HEK293 (cell line): ENCODE data around the gene MCAT.

Experiments used
- CTCF ChIA-PET: fragments of 350-600 bp; formaldehyde crosslinking; extraction: SDS; loops from one replicate; lab custom pipeline; 2021; ENCODE audit warnings: antibody characterized with exemption; lab: Yijun Ruan, JAX
- POLR2A ChIA-PET: fragments of 300-600 bp; formaldehyde crosslinking; extraction: SDS; loops from one replicate; lab custom pipeline; 2020; ENCODE audit warnings: antibody characterized with exemption, inconsistent platforms; lab: Yijun Ruan, JAX
- H3K27ac ChIP-seq: fragments of 200-500 bp; sonication (Bioruptor generic); 2 replicates; pipeline ENCODE4 v1.5.1; 2014; ENCODE audit warnings: low read depth, low read length, control low read depth, inconsistent platforms; ENCODE audit errors: extremely low read depth
- H3K36me3 ChIP-seq, 2 experiments: fragments of 200-500 bp in 1 of 2; sonication (Bioruptor generic) in 1 of 2; 1 replicate in 1 of 2; 2 replicates in 1 of 2; pipeline ENCODE4 v1.5.1; 2014 to 2017; ENCODE audit warnings: inconsistent platforms in 2 of 2, low read length in 2 of 2; ENCODE audit not compliant: control insufficient read depth in 2 of 2, insufficient read depth in 1 of 2
- H3K4me1 ChIP-seq: fragments of 200-500 bp; sonication (Bioruptor generic); 2 replicates; pipeline ENCODE4 v1.5.1; 2014; ENCODE audit warnings: mild to moderate bottlenecking, low read length, inconsistent platforms; ENCODE audit not compliant: control insufficient read depth, insufficient read depth
- H3K4me3 ChIP-seq: 2 replicates; pipeline ENCODE4 v1.5.1; 2011; ENCODE audit warnings: low read depth, mild to moderate bottlenecking, control low read depth, low read length, moderate library complexity
- H3K9me3 ChIP-seq: fragments of 200-500 bp; sonication (Bioruptor generic); 2 replicates; pipeline ENCODE4 v1.5.1; 2014; ENCODE audit warnings: low read depth, low read length, inconsistent platforms; ENCODE audit not compliant: control insufficient read depth, insufficient read depth
- GLIS1 ChIP-seq: fragments of 450-650 bp; formaldehyde crosslinking; IDR thresholded peaks from 2 replicates; pipeline ENCODE4 v1.5.1; 2016; ENCODE audit warnings: missing biosample characterization, missing genetic modification characterization
- IKZF3 ChIP-seq: fragments of 450-650 bp; IDR thresholded peaks from 2 replicates; pipeline ENCODE4 v1.5.0; 2018; ENCODE audit warnings: missing biosample characterization, mild to moderate bottlenecking, missing genetic modification characterization, moderate library complexity
- MYNN ChIP-seq: fragments of 450-650 bp; formaldehyde crosslinking; IDR thresholded peaks from 2 replicates; pipeline ENCODE4 v1.5.1; 2016; ENCODE audit warnings: missing biosample characterization, missing genetic modification characterization, borderline replicate concordance
- OVOL3 ChIP-seq: fragments of 450-650 bp; formaldehyde crosslinking; IDR thresholded peaks from 2 replicates; pipeline ENCODE4 v1.5.1; 2016; ENCODE audit warnings: missing biosample characterization, missing genetic modification characterization
- SCRT1 ChIP-seq: fragments of 450-650 bp; formaldehyde crosslinking; IDR thresholded peaks from 2 replicates; pipeline ENCODE4 v1.5.1; 2016; ENCODE audit warnings: missing biosample characterization, missing genetic modification characterization, borderline replicate concordance
- ZFP41 ChIP-seq: fragments of 450-650 bp; formaldehyde crosslinking; IDR thresholded peaks from 2 replicates; pipeline ENCODE4 v1.5.1; 2016; ENCODE audit warnings: missing biosample characterization, missing genetic modification characterization, borderline replicate concordance
- ZIC2 ChIP-seq: fragments of 450-650 bp; formaldehyde crosslinking; IDR thresholded peaks from 2 replicates; pipeline ENCODE4 v1.5.1; 2016; ENCODE audit warnings: missing biosample characterization, missing genetic modification characterization
- ZNF121 ChIP-seq: fragments of 450-650 bp; formaldehyde crosslinking; IDR thresholded peaks from 2 replicates; pipeline ENCODE4 v1.5.1; 2016; ENCODE audit warnings: missing biosample characterization, missing genetic modification characterization
- ZNF155 ChIP-seq: fragments of 450-650 bp; formaldehyde crosslinking; IDR thresholded peaks from 2 replicates; pipeline ENCODE4 v1.5.1; 2016; ENCODE audit warnings: missing biosample characterization, missing genetic modification characterization
- ZNF16 ChIP-seq: fragments of 450-650 bp; formaldehyde crosslinking; IDR thresholded peaks from 2 replicates; pipeline ENCODE4 v1.5.1; 2016; ENCODE audit warnings: low read depth, missing biosample characterization, missing genetic modification characterization
- ZNF211 ChIP-seq: fragments of 450-650 bp; formaldehyde crosslinking; IDR thresholded peaks from 2 replicates; pipeline ENCODE4 v1.5.1; 2016; ENCODE audit warnings: low read depth, missing biosample characterization, missing genetic modification characterization
- ZNF221 ChIP-seq: fragments of 450-650 bp; formaldehyde crosslinking; IDR thresholded peaks from 2 replicates; pipeline ENCODE4 v1.5.1; 2017; ENCODE audit warnings: missing biosample characterization, missing genetic modification characterization, borderline replicate concordance
- ZNF223 ChIP-seq: fragments of 450-650 bp; formaldehyde crosslinking; IDR thresholded peaks from 2 replicates; pipeline ENCODE4 v1.5.1; 2016; ENCODE audit warnings: missing biosample characterization, missing genetic modification characterization
- ZNF23 ChIP-seq: fragments of 450-650 bp; formaldehyde crosslinking; IDR thresholded peaks from 2 replicates; pipeline ENCODE4 v1.5.1; 2016; ENCODE audit warnings: missing biosample characterization, missing genetic modification characterization, borderline replicate concordance
- ZNF274 ChIP-seq, 2 experiments: fragments of 200-500 bp in 1 of 2; fragments of 450-650 bp in 1 of 2; sonication (Bioruptor generic) in 1 of 2; formaldehyde crosslinking in 1 of 2; IDR thresholded peaks; 2 replicates each; pipeline versions ENCODE4 v1.5.1 to v1.6.1; 2014 to 2016; ENCODE audit warnings: borderline replicate concordance in 1 of 2, inconsistent platforms in 1 of 2, low read length in 1 of 2, missing biosample characterization in 1 of 2, missing genetic modification characterization in 1 of 2
- ZNF423 ChIP-seq: fragments of 450-650 bp; formaldehyde crosslinking; IDR thresholded peaks from 2 replicates; pipeline ENCODE4 v1.5.1; 2016; ENCODE audit warnings: missing biosample characterization, missing genetic modification characterization
- ZNF473 ChIP-seq: fragments of 450-650 bp; formaldehyde crosslinking; IDR thresholded peaks from 2 replicates; pipeline ENCODE4 v1.5.1; 2017; ENCODE audit warnings: missing biosample characterization, missing genetic modification characterization
- ZNF48 ChIP-seq: fragments of 450-650 bp; formaldehyde crosslinking; IDR thresholded peaks from 2 replicates; pipeline ENCODE4 v1.5.1; 2016; ENCODE audit warnings: missing biosample characterization, missing genetic modification characterization
- ZNF585B ChIP-seq: fragments of 450-650 bp; formaldehyde crosslinking; IDR thresholded peaks from 2 replicates; pipeline ENCODE4 v1.5.1; 2016; ENCODE audit warnings: missing biosample characterization, missing genetic modification characterization
- ZNF768 ChIP-seq: fragments of 450-650 bp; formaldehyde crosslinking; IDR thresholded peaks from 2 replicates; pipeline ENCODE4 v1.5.1; 2018; ENCODE audit warnings: missing biosample characterization, mild to moderate bottlenecking, missing genetic modification characterization
- ZNF837 ChIP-seq: fragments of 450-650 bp; formaldehyde crosslinking; IDR thresholded peaks from 2 replicates; pipeline ENCODE4 v1.5.1; 2016; ENCODE audit warnings: missing biosample characterization, missing genetic modification characterization
- TF ChIP-seq, protein P1 (sequence below): fragments of 450-650 bp; formaldehyde crosslinking; IDR thresholded peaks from 2 replicates; pipeline ENCODE4 v1.5.1; 2016; ENCODE audit warnings: missing biosample characterization, missing genetic modification characterization, borderline replicate concordance
- TF ChIP-seq, protein P2 (sequence below): fragments of 450-650 bp; formaldehyde crosslinking; IDR thresholded peaks from 2 replicates; pipeline ENCODE4 v1.5.1; 2016; ENCODE audit warnings: missing biosample characterization, missing genetic modification characterization
- TF ChIP-seq, protein P3 (sequence below): fragments of 450-650 bp; formaldehyde crosslinking; IDR thresholded peaks from 2 replicates; pipeline ENCODE4 v1.5.1; 2017; ENCODE audit warnings: missing biosample characterization, missing genetic modification characterization

The MCAT gene

DNA sequence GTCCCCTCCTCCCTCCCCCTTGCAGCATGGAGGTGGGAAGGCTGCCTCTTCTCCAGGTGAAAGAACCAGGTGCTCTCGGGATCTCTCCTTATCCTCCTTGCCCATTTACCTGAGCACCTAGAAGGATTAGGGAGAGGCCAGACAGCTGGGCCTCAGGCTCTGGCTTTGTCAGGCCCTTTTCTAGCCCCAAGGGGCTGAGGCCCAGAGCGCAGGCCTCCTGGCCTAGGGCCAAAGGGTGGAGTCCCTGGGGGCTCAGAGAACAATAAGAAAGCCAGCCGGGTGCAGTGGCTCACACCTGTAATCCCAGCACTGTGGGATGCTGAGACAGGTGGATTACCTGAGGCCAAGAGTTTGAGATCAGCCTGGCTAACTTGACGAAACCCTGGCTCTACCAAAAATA lies 48.6 kb downstream of the MCAT start (continued):
- TF ChIP-seq OVOL3 (tag by site-specific recombination) (no peak), ZNF423 (tag by site-specific recombination) (no peak), ZNF211 (no peak), ZNF48 (tag by site-specific recombination) (no peak), SCRT1 (tag by site-specific recombination) (no peak), ZNF837 (tag by site-specific recombination) (no peak), ZNF274 (IDR thresholded peaks at IDR 0.05; ENCODE audit: low read length) (no peak), ZNF274 (tag by site-specific recombination; IDR thresholded peaks at IDR 0.05; ENCODE audit: borderline replicate concordance) (no peak), MYNN (tag by site-specific recombination) (no peak)
- TF ChIP-seq, protein P1, sequence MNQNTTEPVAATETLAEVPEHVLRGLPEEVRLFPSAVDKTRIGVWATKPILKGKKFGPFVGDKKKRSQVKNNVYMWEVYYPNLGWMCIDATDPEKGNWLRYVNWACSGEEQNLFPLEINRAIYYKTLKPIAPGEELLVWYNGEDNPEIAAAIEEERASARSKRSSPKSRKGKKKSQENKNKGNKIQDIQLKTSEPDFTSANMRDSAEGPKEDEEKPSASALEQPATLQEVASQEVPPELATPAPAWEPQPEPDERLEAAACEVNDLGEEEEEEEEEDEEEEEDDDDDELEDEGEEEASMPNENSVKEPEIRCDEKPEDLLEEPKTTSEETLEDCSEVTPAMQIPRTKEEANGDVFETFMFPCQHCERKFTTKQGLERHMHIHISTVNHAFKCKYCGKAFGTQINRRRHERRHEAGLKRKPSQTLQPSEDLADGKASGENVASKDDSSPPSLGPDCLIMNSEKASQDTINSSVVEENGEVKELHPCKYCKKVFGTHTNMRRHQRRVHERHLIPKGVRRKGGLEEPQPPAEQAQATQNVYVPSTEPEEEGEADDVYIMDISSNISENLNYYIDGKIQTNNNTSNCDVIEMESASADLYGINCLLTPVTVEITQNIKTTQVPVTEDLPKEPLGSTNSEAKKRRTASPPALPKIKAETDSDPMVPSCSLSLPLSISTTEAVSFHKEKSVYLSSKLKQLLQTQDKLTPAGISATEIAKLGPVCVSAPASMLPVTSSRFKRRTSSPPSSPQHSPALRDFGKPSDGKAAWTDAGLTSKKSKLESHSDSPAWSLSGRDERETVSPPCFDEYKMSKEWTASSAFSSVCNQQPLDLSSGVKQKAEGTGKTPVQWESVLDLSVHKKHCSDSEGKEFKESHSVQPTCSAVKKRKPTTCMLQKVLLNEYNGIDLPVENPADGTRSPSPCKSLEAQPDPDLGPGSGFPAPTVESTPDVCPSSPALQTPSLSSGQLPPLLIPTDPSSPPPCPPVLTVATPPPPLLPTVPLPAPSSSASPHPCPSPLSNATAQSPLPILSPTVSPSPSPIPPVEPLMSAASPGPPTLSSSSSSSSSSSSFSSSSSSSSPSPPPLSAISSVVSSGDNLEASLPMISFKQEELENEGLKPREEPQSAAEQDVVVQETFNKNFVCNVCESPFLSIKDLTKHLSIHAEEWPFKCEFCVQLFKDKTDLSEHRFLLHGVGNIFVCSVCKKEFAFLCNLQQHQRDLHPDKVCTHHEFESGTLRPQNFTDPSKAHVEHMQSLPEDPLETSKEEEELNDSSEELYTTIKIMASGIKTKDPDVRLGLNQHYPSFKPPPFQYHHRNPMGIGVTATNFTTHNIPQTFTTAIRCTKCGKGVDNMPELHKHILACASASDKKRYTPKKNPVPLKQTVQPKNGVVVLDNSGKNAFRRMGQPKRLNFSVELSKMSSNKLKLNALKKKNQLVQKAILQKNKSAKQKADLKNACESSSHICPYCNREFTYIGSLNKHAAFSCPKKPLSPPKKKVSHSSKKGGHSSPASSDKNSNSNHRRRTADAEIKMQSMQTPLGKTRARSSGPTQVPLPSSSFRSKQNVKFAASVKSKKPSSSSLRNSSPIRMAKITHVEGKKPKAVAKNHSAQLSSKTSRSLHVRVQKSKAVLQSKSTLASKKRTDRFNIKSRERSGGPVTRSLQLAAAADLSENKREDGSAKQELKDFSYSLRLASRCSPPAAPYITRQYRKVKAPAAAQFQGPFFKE, result no peak

DNA sequence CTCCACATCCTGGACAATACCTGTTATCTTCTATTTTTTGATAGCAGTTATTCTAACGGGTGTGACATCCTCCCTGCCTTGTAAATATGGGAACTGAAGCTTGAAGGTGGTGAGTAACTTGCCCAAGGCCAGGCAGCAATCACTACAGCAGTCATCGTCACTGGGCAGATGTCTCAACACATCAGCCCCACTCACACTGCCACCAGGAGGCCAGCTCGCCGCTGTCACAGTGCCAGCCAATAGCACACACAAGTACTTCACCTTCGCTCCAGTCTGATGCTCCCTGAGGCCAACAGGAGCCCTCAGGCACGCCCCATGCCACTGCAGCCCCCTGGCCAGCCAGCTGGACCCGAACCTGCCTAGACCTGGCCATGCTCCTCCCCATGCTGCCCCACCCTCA lies 49.1 kb downstream of the MCAT start:
- no peak overlapping the region for H3K27ac ChIP-seq
- ChIA-PET POLR2A (interaction anchor here (0.6 kb wide), 1 partner anchor 478 kb away, joined by 4 read pairs; no protein-coding TSS in a partner anchor), CTCF (no interaction called here)
- H3K4me3 ChIP-seq, result no peak overlapping the region
- TF ChIP-seq ZNF121 (no peak), ZFP41 (tag by site-specific recombination) (no peak), GLIS1 (tag by site-specific recombination) (no peak), ZNF221 (tag by site-specific recombination) (no peak), ZIC2 (tag by site-specific recombination) (0 out of 2 replicates have a peak, but pooled peaks have one; percentile 6), ZNF155 (tag by site-specific recombination) (no peak)
- TF ChIP-seq, protein P2, sequence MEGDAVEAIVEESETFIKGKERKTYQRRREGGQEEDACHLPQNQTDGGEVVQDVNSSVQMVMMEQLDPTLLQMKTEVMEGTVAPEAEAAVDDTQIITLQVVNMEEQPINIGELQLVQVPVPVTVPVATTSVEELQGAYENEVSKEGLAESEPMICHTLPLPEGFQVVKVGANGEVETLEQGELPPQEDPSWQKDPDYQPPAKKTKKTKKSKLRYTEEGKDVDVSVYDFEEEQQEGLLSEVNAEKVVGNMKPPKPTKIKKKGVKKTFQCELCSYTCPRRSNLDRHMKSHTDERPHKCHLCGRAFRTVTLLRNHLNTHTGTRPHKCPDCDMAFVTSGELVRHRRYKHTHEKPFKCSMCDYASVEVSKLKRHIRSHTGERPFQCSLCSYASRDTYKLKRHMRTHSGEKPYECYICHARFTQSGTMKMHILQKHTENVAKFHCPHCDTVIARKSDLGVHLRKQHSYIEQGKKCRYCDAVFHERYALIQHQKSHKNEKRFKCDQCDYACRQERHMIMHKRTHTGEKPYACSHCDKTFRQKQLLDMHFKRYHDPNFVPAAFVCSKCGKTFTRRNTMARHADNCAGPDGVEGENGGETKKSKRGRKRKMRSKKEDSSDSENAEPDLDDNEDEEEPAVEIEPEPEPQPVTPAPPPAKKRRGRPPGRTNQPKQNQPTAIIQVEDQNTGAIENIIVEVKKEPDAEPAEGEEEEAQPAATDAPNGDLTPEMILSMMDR (tag by site-specific recombination), result peak; percentile 54; the same call in 1 of the 2 replicates
- H3K36me3 ChIP-seq, result no peaks in the 10 kb centered on the region
- H3K9me3 ChIP-seq, result no peaks in the 10 kb centered on the region
- no peaks in the 10 kb centered on the region for H3K4me1 ChIP-seq

DNA sequence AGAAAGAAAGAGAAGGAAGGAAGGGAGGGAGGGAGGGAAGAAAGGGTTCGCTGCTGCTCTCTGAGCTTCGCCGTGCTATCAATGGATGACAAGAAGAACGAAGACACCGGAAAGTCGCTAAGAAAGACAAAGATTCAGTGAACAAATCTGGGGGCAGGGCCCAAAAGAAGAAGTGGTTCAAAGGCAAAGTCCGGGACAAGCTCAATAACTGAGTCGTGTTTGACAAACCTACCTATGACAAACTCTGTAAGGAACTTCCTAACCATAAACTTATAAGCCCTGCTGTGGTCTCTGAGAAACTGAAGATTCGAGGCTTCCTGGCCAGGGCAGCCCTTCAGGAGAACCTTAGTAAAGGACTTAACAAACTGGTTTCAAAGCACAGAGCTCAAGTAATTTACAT lies 51.1 kb downstream of the MCAT start:
- Histone ChIP-seq H3K36me3 (no peaks in the 10 kb centered on the region; a peak in 1 of 3 replicates), H3K4me3 (no peak overlapping the region), H3K27ac (no peak overlapping the region), H3K9me3 (no peaks in the 10 kb centered on the region), H3K4me1 (no peaks in the 10 kb centered on the region)
- POLR2A ChIA-PET, result no interaction called here
- CTCF ChIA-PET, result interaction anchor here (0.6 to 1.0 kb wide), 4 partner anchors 44 to 432 kb away, joined by 3 to 5 read pairs (median 4); no protein-coding TSS in a partner anchor
- no peak for TF ChIP-seq ZNF23 (tag by site-specific recombination)
- TF ChIP-seq ZNF585B, result no peak
- TF ChIP-seq ZNF473 (tag by site-specific recombination), result no peak
- no peak for TF ChIP-seq ZNF16 (tag by site-specific recombination)
- TF ChIP-seq IKZF3 (tag by site-specific recombination), result no peak
- no peak for TF ChIP-seq ZNF223
- TF ChIP-seq, protein P3, sequence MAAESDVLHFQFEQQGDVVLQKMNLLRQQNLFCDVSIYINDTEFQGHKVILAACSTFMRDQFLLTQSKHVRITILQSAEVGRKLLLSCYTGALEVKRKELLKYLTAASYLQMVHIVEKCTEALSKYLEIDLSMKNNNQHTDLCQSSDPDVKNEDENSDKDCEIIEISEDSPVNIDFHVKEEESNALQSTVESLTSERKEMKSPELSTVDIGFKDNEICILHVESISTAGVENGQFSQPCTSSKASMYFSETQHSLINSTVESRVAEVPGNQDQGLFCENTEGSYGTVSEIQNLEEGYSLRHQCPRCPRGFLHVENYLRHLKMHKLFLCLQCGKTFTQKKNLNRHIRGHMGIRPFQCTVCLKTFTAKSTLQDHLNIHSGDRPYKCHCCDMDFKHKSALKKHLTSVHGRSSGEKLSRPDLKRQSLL (tag by site-specific recombination), result no peak
- TF ChIP-seq ZNF768, result no peak
- no peak for TF ChIP-seq SCRT1 (tag by site-specific recombination)
